ENCODE data around the gene ANXA2.

Gene ANXA2

DNA sequence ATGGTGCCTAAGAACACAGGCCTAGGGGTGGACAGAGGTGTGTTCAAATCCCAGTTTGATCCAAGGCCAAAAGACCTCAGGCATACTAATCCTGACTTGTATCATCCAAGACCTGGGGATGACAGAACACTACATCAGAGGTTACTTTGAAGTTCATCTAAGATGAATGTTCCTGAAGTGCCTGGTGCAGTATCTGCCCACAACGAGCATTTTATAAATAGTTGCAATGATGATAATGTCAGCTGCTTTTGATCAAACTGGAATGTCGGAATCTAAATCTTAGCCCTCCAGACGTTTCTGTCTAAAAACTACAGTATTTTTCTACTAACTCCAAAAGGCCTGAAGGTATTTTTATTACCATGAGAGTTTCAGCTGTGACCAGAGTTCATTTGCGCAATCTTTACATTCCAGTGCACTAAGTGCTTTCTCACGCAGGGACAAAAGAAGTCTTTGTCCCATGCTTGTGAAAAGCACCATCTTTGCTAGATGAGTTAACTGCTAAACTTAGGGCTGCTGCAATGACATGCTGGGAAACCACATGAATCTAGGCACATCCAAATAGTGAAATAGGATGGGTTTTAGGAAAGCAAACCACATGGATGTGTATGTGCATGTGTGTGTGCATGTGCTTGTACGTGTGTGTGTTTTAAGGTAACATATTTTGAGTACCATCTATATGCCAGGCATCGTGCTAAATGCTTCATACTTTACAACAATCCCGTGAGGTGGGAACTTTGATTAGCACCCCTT is 18.1 kb downstream of the ANXA2 start:
- Histone ChIP-seq H3K27me3 (ENCODE audit: control insufficient read depth in 2 of 2, insufficient read depth in 2 of 2, low read length in 2 of 2) (no peaks in the 10 kb centered on the region), H3K36me3 (ENCODE audit: control insufficient read depth in 2 of 2, insufficient read depth in 2 of 2, low read length in 2 of 2) (peaks cover 64 to 69% of the 10 kb centered on the region in 2 donors), H3K4me1 (ENCODE audit: control insufficient read depth in 2 of 2, insufficient read depth in 2 of 2, low read length in 2 of 2) (peaks cover 5 to 8% of the 10 kb centered on the region in 2 donors), H3K9ac (ENCODE audit: low read depth in 1 of 2, low read length in 2 of 2) (peak overlapping the region in 1 of 2 donors; percentile 0), H3K27ac (ENCODE audit: low read depth in 2 of 2, low read length in 2 of 2) (peak overlapping the region; percentile 61 to 69), H3K9me3 (ENCODE audit: control insufficient read depth in 2 of 2, low read length in 2 of 2) (no peaks in the 10 kb centered on the region), H3K4me3 (ENCODE audit: low read length in 2 of 2) (no peak overlapping the region)

DNA sequence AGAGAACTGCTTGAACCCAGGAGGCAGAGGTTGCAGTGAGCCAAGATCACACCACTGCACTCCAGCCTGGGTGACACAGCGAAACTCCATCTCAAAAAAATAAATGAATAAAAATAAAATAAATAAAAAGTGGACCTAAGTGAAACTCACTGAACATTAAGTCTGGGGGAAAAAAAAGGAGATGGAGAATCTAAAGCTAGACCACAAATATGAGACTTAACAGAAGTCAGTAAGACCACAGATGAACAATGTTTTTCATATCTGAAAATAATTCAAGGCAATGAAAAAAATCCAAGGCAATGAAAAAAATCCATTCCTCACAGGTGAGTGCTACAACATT is 18.6 kb downstream of the ANXA2 start:
- no peak overlapping the region for H3K4me3 ChIP-seq (ENCODE audit: low read length in 2 of 2)
- no peak overlapping the region for H3K9ac ChIP-seq (ENCODE audit: low read depth in 1 of 2, low read length in 2 of 2)
- H3K4me1 ChIP-seq (ENCODE audit: control insufficient read depth in 2 of 2, insufficient read depth in 2 of 2, low read length in 2 of 2) = peaks cover 5 to 8% of the 10 kb centered on the region in 2 donors
- peak overlapping the region; percentile 39 to 69 for H3K27ac ChIP-seq (ENCODE audit: low read depth in 2 of 2, low read length in 2 of 2)
- no peaks in the 10 kb centered on the region for H3K27me3 ChIP-seq (ENCODE audit: control insufficient read depth in 2 of 2, insufficient read depth in 2 of 2, low read length in 2 of 2)
- H3K9me3 ChIP-seq (ENCODE audit: control insufficient read depth in 2 of 2, low read length in 2 of 2) = no peaks in the 10 kb centered on the region
- H3K36me3 ChIP-seq (ENCODE audit: control insufficient read depth in 2 of 2, insufficient read depth in 2 of 2, low read length in 2 of 2) = peaks cover 66 to 69% of the 10 kb centered on the region in 2 donors

DNA sequence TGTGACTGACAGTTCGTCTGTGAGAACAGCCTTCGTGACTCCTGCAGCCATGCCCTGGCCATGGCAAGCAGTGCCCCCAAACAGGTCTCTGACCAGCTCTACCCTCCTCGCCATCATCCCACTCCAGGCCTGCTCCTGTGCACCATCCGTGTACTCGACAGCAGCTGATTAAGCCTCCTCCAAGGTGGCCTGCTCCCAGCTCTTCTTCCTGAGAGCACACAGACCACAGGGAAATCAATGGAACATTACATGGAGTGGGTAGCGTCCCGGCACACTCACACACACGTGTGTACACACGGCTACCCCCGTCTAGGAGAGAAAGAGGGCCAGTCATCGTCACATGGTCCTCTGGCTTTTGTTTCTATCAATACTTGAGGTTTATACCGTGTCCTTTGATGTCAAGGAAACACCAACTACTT is 21.1 kb downstream of the ANXA2 start:
- H3K27ac ChIP-seq (ENCODE audit: low read depth in 2 of 2, low read length in 2 of 2) = no peak overlapping the region
- no peak overlapping the region for H3K4me3 ChIP-seq (ENCODE audit: low read length in 2 of 2)
- peaks cover 8 to 13% of the 10 kb centered on the region in 2 donors for H3K4me1 ChIP-seq (ENCODE audit: control insufficient read depth in 2 of 2, insufficient read depth in 2 of 2, low read length in 2 of 2)
- H3K9me3 ChIP-seq (ENCODE audit: control insufficient read depth in 2 of 2, low read length in 2 of 2) = no peaks in the 10 kb centered on the region
- H3K9ac ChIP-seq (ENCODE audit: low read depth in 1 of 2, low read length in 2 of 2) = no peak overlapping the region
- peaks cover 57% of the 10 kb centered on the region in 2 donors for H3K36me3 ChIP-seq (ENCODE audit: control insufficient read depth in 2 of 2, insufficient read depth in 2 of 2, low read length in 2 of 2)
- no peaks in the 10 kb centered on the region for H3K27me3 ChIP-seq (ENCODE audit: control insufficient read depth in 2 of 2, insufficient read depth in 2 of 2, low read length in 2 of 2)

DNA sequence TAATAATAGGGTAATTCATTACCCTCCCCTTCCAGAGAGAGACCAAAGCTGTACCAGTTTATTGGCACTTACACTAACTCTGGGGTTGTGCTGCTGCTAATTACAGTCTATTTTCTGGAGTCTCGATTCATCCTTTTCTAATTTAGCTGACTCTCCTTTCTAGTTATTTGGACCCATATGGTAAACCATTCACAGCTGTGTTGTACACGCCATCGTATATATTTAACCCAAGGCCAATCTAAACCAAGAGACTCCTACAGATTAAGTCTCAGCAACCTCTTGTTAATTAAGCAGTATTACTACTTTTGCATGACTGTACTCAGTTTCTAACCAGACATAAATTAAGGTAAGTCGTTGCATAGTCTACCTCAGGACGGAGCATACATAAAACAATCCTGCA is 22.5 kb downstream of the ANXA2 start:
- H3K9me3 ChIP-seq (ENCODE audit: control insufficient read depth in 2 of 2, low read length in 2 of 2) = no peaks in the 10 kb centered on the region
- H3K9ac ChIP-seq (ENCODE audit: low read depth in 1 of 2, low read length in 2 of 2) = no peak overlapping the region
- no peak overlapping the region for H3K4me3 ChIP-seq (ENCODE audit: low read length in 2 of 2)
- no peak overlapping the region for H3K27ac ChIP-seq (ENCODE audit: low read depth in 2 of 2, low read length in 2 of 2)
- H3K27me3 ChIP-seq (ENCODE audit: control insufficient read depth in 2 of 2, insufficient read depth in 2 of 2, low read length in 2 of 2) = no peaks in the 10 kb centered on the region
- peaks cover 10 to 26% of the 10 kb centered on the region in 2 donors for H3K4me1 ChIP-seq (ENCODE audit: control insufficient read depth in 2 of 2, insufficient read depth in 2 of 2, low read length in 2 of 2)
- peaks cover 57 to 64% of the 10 kb centered on the region in 2 donors for H3K36me3 ChIP-seq (ENCODE audit: control insufficient read depth in 2 of 2, insufficient read depth in 2 of 2, low read length in 2 of 2)

DNA sequence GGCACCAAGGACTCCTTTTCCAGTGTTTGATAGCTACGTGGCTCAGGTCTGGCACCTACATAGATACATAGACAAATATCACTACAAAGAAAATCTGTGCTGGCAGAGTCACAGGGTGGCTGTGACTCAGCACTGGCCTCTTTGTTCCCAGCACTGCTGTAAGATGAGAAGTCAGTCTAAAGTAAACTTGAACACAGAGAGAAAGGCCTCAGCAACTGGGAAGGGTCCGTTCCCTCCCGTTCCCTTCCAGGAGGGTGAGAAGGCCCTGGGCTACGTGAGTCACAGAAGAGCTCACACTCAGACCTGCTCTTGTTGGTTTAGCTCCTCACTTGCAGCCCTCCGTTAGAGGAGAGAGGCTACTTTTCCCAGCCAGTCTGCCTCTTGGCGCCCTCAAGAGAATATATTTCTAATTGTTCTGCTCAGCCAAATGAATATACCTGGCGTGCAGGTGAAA is 23.1 kb downstream of the ANXA2 start:
- Histone ChIP-seq H3K27me3 (ENCODE audit: control insufficient read depth in 2 of 2, insufficient read depth in 2 of 2, low read length in 2 of 2) (no peaks in the 10 kb centered on the region), H3K4me1 (ENCODE audit: control insufficient read depth in 2 of 2, insufficient read depth in 2 of 2, low read length in 2 of 2) (peaks cover 8 to 22% of the 10 kb centered on the region in 2 donors), H3K36me3 (ENCODE audit: control insufficient read depth in 2 of 2, insufficient read depth in 2 of 2, low read length in 2 of 2) (peaks cover 56 to 64% of the 10 kb centered on the region in 2 donors), H3K9ac (ENCODE audit: low read depth in 1 of 2, low read length in 2 of 2) (no peak overlapping the region), H3K27ac (ENCODE audit: low read depth in 2 of 2, low read length in 2 of 2) (peak overlapping the region in 1 of 2 donors; percentile 11), H3K9me3 (ENCODE audit: control insufficient read depth in 2 of 2, low read length in 2 of 2) (no peaks in the 10 kb centered on the region), H3K4me3 (ENCODE audit: low read length in 2 of 2) (no peak overlapping the region)

DNA sequence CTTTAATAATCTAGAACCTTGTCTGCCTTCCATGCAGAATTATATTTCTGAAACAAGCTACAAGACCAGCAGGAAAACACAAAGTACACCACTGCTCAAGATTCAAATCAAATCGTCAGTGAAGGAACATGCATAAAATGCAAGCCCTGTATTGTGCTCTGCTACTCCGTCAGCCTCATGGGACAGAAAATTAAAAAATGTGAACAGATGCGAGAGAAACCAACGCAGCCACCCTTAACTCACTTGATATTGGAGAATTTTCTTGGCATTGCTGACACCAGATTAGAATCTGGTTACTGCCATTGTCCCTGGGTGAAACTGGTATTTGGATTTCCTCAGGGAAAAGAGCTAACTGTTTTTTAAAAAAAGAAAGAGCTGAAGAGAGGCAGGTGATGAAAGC is 23.6 kb downstream of the ANXA2 start:
- Histone ChIP-seq H3K4me3 (ENCODE audit: low read length in 2 of 2) (no peak overlapping the region), H3K9me3 (ENCODE audit: control insufficient read depth in 2 of 2, low read length in 2 of 2) (no peaks in the 10 kb centered on the region), H3K27ac (ENCODE audit: low read depth in 2 of 2, low read length in 2 of 2) (peak overlapping the region in 1 of 2 donors; percentile 11), H3K9ac (ENCODE audit: low read depth in 1 of 2, low read length in 2 of 2) (no peak overlapping the region), H3K27me3 (ENCODE audit: control insufficient read depth in 2 of 2, insufficient read depth in 2 of 2, low read length in 2 of 2) (no peaks in the 10 kb centered on the region), H3K36me3 (ENCODE audit: control insufficient read depth in 2 of 2, insufficient read depth in 2 of 2, low read length in 2 of 2) (peaks cover 55 to 60% of the 10 kb centered on the region in 2 donors), H3K4me1 (ENCODE audit: control insufficient read depth in 2 of 2, insufficient read depth in 2 of 2, low read length in 2 of 2) (peaks cover 6 to 22% of the 10 kb centered on the region in 2 donors)

DNA sequence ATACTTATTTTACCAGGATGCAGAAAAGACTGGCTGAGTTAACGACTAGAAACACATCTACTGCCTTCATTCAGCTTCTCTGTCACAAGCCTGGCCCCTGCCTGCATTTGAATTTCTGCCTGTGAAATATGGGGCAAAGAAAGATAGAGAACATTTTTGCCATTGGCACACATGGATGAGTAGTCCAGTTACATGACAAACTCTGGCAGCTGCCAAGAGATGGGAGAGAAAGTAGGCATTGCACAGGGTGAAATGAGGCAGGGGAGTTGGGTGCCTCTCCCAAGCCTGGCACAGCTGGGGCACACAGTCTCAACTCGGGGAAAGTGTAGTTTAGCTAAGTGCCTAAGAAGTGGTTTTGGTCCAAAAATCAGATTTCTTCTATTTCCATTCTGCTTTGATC is 24.0 kb downstream of the ANXA2 start:
- H3K9me3 ChIP-seq (ENCODE audit: control insufficient read depth in 2 of 2, low read length in 2 of 2) = no peaks in the 10 kb centered on the region
- H3K4me3 ChIP-seq (ENCODE audit: low read length in 2 of 2) = no peak overlapping the region
- peaks cover 55 to 59% of the 10 kb centered on the region in 2 donors for H3K36me3 ChIP-seq (ENCODE audit: control insufficient read depth in 2 of 2, insufficient read depth in 2 of 2, low read length in 2 of 2)
- H3K27me3 ChIP-seq (ENCODE audit: control insufficient read depth in 2 of 2, insufficient read depth in 2 of 2, low read length in 2 of 2) = no peaks in the 10 kb centered on the region
- no peak overlapping the region for H3K9ac ChIP-seq (ENCODE audit: low read depth in 1 of 2, low read length in 2 of 2)
- H3K27ac ChIP-seq (ENCODE audit: low read depth in 2 of 2, low read length in 2 of 2) = peak overlapping the region in 1 of 2 donors; percentile 11
- H3K4me1 ChIP-seq (ENCODE audit: control insufficient read depth in 2 of 2, insufficient read depth in 2 of 2, low read length in 2 of 2) = peaks cover 5 to 22% of the 10 kb centered on the region in 2 donors

DNA sequence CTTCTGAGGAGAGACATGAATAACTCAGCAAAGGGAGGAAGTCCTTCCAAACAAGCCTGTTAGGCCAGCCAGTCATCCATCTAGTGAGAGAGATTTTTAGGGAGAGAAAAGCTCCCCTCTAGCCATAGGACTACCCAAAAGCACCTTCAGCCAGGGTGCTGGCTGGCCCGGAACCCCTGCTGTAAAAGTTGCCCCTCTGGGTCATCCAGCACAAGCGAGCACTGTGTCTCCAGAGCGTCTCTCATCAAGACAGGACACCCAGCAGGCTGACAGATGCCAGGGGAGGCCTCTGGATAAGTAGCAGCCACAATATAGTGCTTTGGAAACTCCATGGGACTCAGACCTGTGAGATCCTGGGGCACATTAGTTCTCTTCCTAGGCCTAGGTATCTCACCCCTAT is 24.5 kb downstream of the ANXA2 start:
- Histone ChIP-seq H3K9ac (ENCODE audit: low read depth in 1 of 2, low read length in 2 of 2) (no peak overlapping the region), H3K27me3 (ENCODE audit: control insufficient read depth in 2 of 2, insufficient read depth in 2 of 2, low read length in 2 of 2) (no peaks in the 10 kb centered on the region), H3K36me3 (ENCODE audit: control insufficient read depth in 2 of 2, insufficient read depth in 2 of 2, low read length in 2 of 2) (peaks cover 55 to 59% of the 10 kb centered on the region in 2 donors), H3K4me3 (ENCODE audit: low read length in 2 of 2) (no peak overlapping the region), H3K4me1 (ENCODE audit: control insufficient read depth in 2 of 2, insufficient read depth in 2 of 2, low read length in 2 of 2) (peaks cover 5 to 22% of the 10 kb centered on the region in 2 donors), H3K9me3 (ENCODE audit: control insufficient read depth in 2 of 2, low read length in 2 of 2) (no peaks in the 10 kb centered on the region), H3K27ac (ENCODE audit: low read depth in 2 of 2, low read length in 2 of 2) (no peak overlapping the region)

DNA sequence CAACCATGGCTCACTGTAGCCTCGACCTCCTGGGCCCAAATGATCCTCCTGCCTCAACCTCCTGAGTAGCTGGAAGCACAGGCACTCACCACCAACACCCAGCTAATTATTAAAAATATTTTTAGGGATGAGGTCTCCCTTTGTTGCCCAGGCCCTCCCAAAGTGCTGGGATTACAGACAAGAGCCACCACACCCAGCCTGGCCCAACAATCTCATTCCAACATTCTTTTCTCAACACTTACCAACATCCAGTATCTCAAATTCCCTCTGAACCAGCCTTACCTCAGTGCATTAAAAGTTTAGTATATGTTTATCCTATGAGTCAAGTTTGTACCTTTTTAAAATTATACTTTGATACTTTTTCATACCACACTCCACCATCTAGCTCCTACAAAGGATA is 25.0 kb downstream of the ANXA2 start:
- Histone ChIP-seq H3K9me3 (ENCODE audit: control insufficient read depth in 2 of 2, low read length in 2 of 2) (no peaks in the 10 kb centered on the region), H3K4me3 (ENCODE audit: low read length in 2 of 2) (no peak overlapping the region), H3K27me3 (ENCODE audit: control insufficient read depth in 2 of 2, insufficient read depth in 2 of 2, low read length in 2 of 2) (no peaks in the 10 kb centered on the region), H3K36me3 (ENCODE audit: control insufficient read depth in 2 of 2, insufficient read depth in 2 of 2, low read length in 2 of 2) (peaks cover 52 to 55% of the 10 kb centered on the region in 2 donors), H3K9ac (ENCODE audit: low read depth in 1 of 2, low read length in 2 of 2) (no peak overlapping the region), H3K27ac (ENCODE audit: low read depth in 2 of 2, low read length in 2 of 2) (no peak overlapping the region), H3K4me1 (ENCODE audit: control insufficient read depth in 2 of 2, insufficient read depth in 2 of 2, low read length in 2 of 2) (peaks cover 5 to 22% of the 10 kb centered on the region in 2 donors)

DNA sequence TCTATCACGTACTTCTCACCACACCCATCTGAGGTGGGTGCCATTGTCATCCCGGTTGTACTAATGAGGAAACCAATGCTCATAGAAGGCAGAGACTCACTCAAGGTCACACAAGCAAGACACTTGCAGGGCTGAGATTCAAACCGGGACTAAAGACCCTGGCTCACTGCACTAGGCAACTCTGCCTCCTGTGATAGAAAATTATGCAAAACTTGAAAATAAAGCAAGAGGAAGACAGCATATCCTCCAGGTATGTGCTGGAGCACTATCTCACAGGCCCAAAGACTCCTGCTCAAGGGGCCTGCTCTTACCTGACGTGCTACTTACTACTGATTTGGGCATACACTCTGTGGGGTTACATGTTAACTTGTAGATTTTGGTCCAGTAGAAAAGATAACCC is 25.6 kb downstream of the ANXA2 start:
- Histone ChIP-seq H3K36me3 (ENCODE audit: control insufficient read depth in 2 of 2, insufficient read depth in 2 of 2, low read length in 2 of 2) (peaks cover 50 to 51% of the 10 kb centered on the region in 2 donors), H3K4me3 (ENCODE audit: low read length in 2 of 2) (no peak overlapping the region), H3K9me3 (ENCODE audit: control insufficient read depth in 2 of 2, low read length in 2 of 2) (no peaks in the 10 kb centered on the region), H3K27me3 (ENCODE audit: control insufficient read depth in 2 of 2, insufficient read depth in 2 of 2, low read length in 2 of 2) (no peaks in the 10 kb centered on the region), H3K27ac (ENCODE audit: low read depth in 2 of 2, low read length in 2 of 2) (peak overlapping the region; percentile 13 to 76), H3K4me1 (ENCODE audit: control insufficient read depth in 2 of 2, insufficient read depth in 2 of 2, low read length in 2 of 2) (peaks cover 5 to 22% of the 10 kb centered on the region in 2 donors), H3K9ac (ENCODE audit: low read depth in 1 of 2, low read length in 2 of 2) (no peak overlapping the region)

Measured in mucosa of rectum (tissue), 2 donors.